HG03135 (cell line): ENCODE results near the gene TMEM263.
"Not testable (repeated sequence)": the region's sequence is repeated elsewhere in the genome, so short reads cannot be mapped to it uniquely, and the experiment has no call there.

Experiments used
- ATAC-seq: cut with Tn5 transposase; IDR thresholded peaks from one replicate; pipeline ENCODE4 v1.9.1; 2021; ENCODE audit warnings: mild to moderate bottlenecking, moderate library complexity; ENCODE audit not compliant: unreplicated experiment

The TMEM263 gene

DNA sequence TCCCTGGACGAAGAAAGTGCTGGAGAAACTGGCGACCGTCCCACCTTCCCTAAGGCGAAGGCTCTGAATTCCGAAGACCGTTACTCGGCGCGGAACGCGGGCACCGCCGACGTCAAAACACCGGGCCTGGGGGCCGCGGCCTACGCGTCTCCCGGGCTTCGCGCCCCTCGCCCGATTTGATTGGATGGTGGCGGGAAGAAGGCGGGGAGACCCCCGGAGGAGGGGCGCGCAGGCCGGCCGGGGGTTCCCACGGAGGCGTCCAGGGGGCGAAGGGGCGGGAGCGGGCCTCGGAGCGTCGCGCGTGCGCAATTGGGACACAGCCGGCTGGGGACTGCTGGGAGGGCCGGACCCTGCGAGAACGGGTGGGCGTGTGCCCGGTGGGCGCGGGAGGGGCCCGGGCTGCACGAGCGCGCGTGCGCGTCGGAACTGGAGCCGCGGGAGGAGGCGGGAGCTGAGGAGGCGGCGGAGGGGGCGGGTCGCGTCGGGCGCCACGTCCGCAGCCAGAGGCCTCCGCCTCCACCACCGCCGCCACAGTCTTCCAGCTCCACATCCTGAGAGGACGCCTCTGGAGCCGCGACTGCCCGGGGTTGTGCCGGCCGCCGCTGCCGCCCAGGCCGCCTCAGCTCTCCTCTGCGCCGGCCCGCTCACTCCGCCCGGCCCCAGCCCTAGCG is at the start of gene TMEM263:
Gene TMEM263 (plus strand): TSS at position 531 of the 671 bp plus-strand sequence. CDS start 11,210 bp downstream, outside the sequence.
- peak; percentile 79 for ATAC-seq

DNA sequence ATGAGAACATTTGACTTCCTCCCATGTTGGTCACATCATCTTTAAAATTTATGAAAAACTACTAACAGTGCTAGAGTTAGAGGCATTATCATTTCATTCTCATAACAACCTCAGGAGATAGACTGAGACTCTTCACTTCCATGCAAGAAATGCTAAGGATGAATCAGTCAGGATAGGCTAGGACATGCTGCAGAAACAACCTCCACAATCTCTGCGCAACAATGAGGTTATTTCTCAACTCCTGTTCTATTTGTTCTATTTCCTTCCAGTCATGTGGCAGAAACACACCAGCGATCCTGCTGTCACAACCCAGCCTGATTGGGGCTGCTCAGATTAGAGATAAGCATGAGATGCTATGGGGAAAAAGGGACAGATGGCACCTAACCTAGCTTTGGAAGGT is 49.0 kb upstream of the TMEM263 start:
- no peak for ATAC-seq

DNA sequence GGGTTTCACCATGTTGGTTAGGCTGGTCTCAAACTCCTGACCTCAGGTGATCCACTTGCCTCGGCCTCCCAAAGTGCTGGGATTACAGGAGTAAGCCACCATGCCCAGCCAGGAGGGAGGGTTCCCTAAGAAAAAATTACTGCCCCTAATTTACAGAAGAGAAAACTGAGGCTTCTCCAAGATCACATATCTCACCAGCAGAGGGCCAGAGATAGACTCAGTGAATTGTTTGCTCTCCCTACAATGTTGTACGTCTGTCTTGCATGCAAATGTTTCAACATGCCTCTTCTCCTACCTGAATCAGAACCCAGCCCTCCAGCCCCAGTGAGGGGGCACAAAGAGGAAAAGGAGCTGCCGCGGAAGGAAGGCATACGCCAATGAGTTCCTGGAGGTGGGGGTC is 48.3 kb upstream of the TMEM263 start:
- ATAC-seq: no peak

DNA sequence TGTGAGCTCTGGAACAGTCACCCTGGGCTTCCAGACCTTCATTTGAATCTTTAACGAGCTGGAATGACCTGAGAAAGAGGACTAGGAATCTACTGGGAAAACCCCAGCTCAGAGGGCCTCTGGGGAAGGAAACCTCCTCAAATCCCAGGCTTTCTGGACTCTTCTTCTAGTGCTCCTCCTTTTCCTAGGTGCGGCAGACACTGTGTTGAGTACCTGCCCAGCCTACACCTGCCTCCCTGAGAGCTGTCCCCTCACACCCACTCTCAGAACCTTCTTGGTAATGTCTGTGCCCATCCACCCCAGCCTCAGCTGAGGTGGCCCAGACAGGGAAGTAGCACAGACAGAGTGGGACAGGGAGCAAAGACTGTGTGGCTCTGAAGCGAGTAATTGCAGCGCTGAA is 47.9 kb upstream of the TMEM263 start:
- no peak for ATAC-seq

DNA sequence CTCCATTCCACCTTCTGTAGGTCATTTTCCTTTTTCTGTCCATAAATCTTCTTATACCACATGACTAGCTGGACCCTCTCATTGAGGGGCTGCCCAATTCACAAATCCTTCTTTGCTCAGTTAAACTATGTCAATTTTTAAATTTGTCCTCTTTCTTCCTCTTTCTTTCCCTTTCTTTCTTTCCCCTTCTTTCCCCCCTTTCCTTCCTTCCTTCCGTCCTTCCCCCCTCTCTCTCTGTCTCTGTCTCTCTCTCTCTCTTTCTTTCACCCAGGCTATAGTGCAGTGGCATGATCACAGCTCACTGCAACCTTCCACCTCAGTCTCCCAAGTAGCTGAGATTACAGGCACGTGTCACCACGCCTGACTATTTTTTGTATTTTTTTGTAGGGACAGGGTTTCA is 47.1 kb upstream of the TMEM263 start:
- no peak for ATAC-seq

DNA sequence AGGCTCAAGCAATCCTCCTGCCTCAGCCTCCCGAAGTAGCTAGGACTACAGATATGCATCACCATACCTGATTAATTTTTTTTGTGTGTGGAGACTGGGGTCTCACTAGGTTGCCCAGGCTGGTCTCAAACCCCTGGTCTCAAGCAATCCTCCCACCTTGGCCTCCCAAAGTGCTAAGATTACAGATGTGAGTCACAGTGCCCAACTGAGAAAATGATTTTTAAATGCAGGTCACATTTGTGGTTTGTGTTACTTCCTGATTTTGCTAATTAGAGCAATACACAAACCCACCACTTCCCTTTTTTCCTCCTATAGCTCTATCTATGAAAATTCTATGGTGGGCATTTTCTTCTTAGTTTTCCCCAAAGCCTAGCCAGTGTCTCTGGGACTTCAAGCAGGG is 45.5 kb upstream of the TMEM263 start:
- peak; percentile 76 for ATAC-seq

DNA sequence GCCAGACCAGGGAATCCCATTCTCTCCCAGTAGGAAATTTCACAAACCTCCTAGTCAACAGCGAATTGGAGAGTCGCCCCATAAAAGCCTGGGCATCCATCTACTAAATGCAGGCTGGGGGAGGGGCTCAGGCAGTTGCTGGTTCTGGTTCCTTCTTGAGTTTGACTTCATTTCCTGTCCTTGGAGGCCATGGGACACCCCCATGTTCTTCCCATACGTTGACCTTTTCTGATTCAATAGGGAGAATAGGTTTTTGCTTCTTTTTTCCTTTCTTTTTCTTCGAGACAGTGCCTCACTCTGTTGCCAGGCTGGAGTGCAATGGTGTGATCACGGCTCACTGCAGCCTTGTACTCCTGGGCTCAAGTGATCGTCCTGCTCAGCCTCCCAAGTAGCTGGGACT is 44.1 kb upstream of the TMEM263 start:
- ATAC-seq: no peak

DNA sequence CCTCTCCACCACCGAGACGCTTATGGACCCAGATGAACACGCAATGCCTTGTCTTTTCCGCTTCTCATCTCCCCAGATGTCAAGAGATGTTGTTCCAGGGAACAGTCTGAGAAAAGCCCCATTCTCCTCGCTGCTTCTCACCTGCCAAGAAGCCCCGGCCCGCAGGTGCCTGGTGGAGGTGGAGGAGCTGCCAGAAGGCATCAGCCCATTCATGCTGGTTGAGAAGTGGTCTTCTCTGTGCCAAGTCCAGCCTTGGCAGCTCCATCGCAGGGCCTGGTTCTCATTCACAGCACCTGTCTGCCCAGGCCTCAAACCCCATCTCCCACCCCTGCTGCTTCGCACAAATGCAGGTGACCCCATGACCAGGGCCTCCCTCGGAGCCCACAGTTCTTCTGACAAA is 42.3 kb upstream of the TMEM263 start:
- ATAC-seq: no peak

DNA sequence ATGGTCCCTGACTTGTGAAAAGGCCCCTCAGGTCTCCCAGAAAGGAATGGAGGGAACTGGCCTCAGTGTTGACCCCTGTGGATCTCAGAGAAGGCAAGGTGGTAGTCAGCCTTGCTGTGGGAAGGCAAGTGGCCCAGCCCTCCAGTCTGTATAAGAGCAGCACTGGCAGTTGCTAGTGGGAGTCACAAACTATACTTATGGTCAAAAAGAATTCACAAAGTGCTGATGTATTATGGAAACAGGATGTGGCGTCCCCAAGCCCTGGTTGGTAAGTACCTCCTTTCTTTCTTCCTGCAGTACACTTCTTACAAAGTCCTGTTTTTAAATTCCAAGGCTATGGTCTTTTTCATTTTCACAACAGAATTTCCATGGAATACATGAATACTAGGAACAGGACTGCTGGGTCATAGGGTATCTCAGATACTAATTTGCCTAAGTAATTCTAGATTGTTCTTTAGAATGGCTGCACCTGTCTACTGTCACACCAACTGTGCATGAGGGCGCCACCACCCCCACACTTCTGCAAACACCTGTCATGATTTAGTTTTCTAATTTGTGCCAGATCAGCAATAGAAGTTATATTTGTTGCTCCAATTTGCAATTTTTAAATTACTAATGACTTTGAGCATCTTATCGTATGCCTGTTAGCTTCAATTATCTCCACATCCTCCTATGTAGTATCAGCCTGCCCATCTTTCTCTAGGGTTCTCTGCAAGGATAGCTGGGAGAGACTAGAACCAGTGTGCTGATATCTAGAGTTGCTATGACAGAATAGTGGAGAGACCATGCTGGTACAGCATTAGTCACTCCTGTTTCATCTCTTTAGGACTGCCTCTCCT is 40.7 kb upstream of the TMEM263 start:
- peak; percentile 74 for ATAC-seq

DNA sequence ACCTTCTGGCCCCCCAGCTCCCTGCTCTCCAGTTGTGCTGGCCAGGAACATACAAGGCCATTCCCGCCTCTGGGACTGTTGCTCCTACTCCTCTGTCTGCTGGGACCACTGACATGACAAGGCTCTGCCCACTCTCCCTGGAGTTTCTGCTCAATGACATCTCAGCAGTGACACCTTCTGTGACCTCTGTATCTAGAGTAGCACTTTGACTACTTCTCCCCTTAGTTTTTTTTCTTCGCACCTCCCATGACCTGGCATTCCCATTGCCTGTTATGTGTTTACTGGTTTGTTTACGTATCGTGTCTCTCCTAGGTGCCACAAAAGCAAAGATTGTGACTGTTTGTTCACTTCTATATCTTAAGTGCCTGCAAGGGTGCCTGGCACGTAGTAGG is 40.1 kb upstream of the TMEM263 start:
- ATAC-seq: no peak

DNA sequence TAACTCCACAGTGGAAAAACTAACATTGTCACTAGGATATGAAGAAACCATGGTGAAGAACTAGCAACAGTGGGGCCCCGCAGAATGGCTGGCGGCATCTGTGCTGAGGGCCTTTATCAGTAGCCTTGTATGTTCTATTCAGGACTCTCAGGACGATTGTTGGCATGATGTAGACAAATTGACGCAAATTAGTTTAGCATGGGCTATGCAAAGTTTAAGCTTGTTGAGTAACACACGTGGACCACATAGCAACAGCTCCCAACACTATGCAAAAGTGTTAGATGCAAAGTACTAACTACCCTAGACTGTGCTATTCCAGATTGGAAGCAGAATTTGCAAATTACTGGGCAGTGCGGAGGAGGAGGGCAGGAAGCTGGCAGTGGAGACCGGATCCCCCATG is 38.2 kb upstream of the TMEM263 start:
- ATAC-seq: no peak

DNA sequence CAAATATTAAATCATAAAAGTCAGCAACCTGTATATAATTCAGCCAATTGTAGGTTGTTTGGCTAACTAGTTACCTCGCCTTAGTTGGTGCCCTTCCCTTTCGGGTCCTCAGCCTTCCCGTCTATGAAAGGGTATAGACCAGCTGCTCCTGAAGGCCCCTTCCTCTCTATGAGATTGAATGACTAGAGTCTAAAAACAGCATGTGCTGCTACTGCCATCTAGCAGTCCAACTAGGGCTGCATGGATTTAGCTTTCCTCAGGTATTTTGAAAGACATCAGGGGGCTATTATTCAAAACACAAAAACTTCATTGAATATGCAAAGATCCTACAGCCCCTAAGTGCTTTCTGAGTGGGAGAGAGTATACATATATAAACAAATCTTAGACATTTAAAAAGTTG is 37.0 kb upstream of the TMEM263 start:
- ATAC-seq: no peak

DNA sequence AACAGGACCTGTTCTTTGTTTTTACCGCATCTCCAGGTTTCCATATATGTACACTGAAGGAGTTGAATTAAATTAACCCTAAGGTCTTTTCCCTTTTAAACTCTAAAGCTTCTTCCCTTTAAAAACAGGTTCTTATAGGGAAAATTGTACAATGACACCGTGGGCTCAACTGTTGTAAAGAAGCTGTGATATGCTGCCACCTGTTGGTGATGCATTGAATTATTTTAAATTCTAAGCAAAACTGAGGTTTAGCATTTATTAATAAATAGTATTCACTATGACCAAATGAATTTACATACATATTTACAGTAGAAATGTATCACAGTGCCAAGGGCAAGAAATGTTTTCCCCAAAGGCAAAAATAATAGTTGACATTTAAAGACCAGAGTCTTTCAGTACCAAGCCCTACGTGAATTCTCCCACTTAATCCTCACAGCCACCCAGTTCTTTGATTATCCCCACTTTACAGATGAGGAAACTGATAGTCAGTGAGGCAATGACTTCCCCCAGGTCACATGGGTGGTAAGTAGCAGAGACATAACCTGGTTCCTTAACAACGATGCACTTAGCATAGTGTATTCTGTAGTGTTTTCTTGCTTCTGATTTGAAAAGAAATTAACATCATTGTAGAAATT is 35.7 kb upstream of the TMEM263 start:
- ATAC-seq: no peak

DNA sequence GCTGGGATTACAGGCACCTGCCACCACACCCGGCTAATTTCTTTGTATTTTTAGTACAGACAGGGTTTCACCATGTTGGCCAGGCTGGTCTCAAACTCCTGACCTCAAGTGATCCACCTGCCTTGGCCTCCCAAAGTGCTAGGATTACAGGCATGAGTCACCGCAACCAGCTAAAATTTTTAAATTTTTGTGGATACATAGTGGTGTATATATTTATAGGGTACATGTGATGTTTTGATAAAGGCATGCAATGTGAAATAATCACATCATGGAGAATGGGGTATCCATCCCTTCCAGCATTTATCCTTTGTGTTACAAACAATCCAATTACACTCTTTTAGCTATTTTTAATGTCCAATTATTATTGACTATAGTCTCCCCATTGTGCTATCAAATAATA is 33.7 kb upstream of the TMEM263 start:
- ATAC-seq: not testable (repeated sequence)

DNA sequence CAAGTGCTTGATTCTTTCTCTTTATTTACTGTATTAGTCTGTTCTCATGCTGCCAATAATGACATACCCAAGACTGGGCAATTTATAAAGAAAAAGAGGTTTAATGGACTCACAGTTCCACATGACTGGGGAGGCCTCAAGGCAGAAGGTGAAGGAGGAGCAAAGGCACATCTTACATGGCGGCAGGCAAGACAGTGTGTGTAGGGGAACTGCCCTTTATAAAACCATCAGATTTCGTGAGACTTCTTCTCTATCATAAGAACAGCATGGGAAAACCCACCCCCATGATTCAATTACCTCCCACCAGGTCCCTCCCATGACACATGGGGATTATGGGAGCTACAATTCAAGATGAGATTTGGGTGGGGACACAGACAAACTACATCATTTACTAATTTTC is 32.1 kb upstream of the TMEM263 start:
- ATAC-seq: not testable (repeated sequence)

DNA sequence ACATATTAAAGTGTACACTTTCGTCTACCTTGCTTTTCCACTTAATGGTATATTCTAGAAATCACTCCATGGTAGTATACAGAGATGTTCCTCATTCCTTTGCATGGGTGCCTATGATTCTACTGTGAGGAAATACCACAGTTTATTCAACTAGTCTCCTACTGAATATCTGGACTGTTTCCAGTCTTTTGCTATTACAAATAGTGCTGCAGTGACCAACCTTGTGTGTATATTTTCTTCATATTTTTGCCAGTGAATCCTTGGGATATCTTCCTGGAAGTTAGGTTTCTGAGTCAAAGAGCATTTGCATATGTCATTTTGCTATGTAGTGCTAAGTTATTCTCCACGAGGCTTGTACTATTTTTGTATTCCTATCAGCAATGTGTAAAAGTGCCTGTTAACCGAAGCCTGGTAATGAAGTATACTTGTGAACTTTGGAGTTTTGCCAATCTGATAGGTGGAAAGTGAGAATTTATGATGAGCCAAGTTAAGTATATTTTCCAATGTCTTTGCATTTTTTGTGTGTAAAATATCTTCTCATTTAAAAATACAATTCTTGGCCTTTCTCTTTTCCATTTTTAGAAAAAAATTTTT is 31.3 kb upstream of the TMEM263 start:
- ATAC-seq: no peak

DNA sequence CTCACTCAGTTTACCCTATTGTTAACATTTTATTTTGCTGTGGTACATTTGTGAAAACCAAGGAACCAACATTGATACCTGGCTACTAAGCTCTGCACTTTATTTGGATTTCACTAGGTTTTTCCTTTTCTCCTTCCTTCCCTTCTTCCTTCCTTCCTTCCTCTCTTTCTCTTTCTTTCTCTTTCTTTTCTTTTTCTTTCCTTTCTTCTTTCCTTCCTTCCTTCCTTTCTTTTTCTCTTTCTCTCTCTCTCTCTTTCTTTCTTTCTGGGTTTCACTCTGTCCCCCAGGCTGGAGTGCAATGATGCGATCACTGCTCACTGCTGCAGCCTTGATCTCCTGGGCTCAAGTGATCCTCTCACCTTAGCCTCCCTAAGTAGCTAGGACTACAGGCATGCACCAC is 29.1 kb upstream of the TMEM263 start:
- no peak for ATAC-seq

DNA sequence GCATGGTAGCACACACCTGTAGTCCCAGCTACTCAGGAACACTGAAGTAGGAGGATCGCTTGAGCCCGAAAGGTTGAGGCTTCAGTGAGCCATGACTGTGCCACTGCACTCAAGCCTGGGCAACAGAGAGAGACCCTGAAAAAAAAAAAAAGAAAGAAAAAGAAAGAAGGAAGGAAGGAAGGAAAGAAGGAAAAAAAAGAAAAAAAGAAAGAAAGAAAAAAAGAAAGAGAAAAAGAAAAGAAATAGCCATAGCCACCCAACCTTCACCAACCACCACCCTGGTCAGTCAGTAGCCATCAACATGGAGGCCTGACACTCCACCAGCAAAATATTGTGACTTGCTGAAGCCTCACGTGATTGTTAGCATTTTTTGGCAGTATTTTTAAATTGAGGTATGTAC is 21.4 kb upstream of the TMEM263 start:
- no peak for ATAC-seq

DNA sequence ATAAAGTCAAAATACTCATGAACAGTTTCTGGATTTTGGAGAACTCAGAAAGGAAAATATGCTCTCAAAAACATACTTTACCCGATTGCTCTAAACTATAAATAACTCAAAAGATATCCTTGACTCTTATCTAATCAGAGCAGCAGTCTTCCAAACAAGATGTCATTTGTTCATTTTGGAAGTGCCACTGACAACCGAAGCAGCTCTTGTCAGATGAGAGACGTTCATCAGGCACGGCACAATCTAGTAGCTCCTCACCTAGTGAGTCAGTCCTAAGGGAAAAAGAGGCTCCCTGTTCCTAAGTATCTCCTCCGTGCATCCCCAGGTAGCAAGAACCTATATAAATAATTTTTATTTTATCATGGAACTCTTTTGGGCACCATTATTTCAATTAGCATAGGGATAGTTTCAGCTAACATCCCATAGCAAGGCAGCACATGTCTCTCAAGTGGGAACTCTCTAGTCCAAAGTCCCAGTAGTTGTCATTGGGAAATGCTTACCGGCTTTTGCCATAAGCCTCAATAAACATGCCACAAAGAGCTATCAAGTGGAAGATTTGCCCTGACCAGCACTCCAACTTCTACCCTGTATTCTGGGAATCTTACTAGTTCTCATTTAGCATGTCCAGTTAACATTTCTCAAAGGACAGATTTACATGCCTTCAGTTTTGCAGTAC is 14.1 kb upstream of the TMEM263 start:
- ATAC-seq: no peak

DNA sequence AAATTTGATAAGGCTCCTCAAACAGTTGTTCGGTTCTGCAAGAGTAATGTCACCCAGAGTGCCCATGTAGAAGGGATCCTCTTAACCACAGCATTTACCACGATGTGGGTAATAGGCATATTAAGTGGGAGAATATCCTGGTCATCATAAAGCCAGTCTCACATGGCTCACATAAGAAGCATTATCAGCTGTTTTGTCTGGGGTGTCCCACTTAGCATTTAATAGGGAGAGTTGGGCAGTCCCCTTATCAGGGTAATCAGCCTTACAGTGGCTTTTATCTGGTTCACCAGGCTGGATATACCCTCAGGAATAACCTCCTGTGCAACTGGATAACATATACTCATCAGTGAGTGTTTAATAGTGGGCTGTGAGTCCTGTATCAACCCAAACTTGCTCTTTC is 12.9 kb upstream of the TMEM263 start:
- no peak for ATAC-seq

DNA sequence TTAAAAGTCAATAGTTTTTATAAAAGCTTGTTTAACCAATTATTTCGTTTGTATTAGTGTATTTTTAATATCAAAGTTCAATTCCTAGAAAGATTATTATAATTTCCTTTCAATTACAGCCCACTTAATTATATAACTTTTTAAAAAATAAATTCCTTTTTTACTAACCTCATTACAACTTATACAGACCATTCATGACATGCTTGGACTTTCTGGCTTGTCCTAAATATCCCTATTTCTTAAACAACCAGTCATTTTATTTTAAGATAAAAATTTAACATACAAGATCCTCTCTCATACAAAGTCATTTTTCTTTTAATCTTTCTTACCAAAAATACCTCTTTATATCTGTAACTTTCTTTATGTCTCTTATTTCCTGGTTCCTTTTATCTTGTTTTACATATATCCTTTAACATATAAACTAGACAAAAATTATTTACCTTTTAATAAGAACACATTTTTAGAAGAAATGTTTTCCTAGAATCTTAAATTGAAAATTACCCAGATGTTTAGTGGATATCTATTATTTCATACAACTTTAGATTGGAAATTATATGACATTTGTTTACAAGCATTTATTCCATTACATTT is 10.4 kb upstream of the TMEM263 start:
- ATAC-seq: no peak
